ENCODE results near the gene ZNF385D. TPM values are rescaled to one million over a fixed set of nuclear protein-coding genes. Genes with fewer than 3 reads are reported as not detected.

ZNF385D gene
- total RNA-seq, 1 experiment from 2014 or later, result 13.0 TPM

DNA sequence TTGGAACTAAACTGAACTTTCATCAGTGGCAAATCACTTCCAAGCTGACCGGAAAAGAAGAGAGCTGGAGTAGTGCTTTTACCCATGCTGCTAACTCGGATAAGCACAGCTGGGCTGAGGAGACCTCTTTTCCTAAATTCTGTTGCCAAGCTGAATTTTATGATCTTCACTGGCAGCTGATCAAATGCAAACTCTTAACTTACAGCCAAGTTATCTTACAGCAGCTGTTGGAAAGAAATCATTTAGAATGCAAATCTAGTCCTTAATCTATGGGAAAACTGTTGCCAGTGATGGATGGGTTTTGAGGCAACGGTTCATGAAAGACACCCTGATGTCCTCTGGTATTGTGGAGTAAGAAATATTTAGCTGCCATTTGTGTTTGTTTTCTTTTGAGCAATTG is 216.5 kb downstream of the ZNF385D start:
- ATAC-seq (no peak), DNase-seq (ENCODE audit: low read depth, low spot score) (no peak)
- in situ Hi-C loops (cut with HindIII; ENCODE audit: low pct_unique_long_range_greater_than_20kb, low sequenced_read_pairs) (no loop called here), intact Hi-C loops (cut with micrococcal nuclease; ENCODE audit: unreplicated experiment) (no loop called here)
- ChIA-PET CTCF (no interaction called here), POLR2A (no interaction called here)
- Histone ChIP-seq H3K4me3 (ENCODE audit: low read depth in 2 of 2, low read length in 2 of 2) (no peak overlapping the region), H3K9me3 (ENCODE audit: control insufficient read depth, insufficient read depth, low read depth, low read length) (no peaks in the 10 kb centered on the region), H3K27ac (ENCODE audit: low read length) (no peak overlapping the region), H3K4me1 (ENCODE audit: control insufficient read depth, insufficient read depth, low read length) (no peaks in the 10 kb centered on the region), H3K27me3 (ENCODE audit: control insufficient read depth, insufficient read depth, low read length) (no peaks in the 10 kb centered on the region), H3K36me3 (ENCODE audit: control insufficient read depth, insufficient read depth, low read length) (no peaks in the 10 kb centered on the region)
- no TSS peak for BruUV-seq (replicated peaks)
- TF ChIP-seq POLR2AphosphoS5 (IDR thresholded peaks at IDR 0.05; ENCODE audit: low read depth, low read length), result no peak
- TF ChIP-seq TCF7L2 (IDR thresholded peaks at IDR 0.05; ENCODE audit: low read depth, low read length), result no peak
- TF ChIP-seq, protein P1, sequence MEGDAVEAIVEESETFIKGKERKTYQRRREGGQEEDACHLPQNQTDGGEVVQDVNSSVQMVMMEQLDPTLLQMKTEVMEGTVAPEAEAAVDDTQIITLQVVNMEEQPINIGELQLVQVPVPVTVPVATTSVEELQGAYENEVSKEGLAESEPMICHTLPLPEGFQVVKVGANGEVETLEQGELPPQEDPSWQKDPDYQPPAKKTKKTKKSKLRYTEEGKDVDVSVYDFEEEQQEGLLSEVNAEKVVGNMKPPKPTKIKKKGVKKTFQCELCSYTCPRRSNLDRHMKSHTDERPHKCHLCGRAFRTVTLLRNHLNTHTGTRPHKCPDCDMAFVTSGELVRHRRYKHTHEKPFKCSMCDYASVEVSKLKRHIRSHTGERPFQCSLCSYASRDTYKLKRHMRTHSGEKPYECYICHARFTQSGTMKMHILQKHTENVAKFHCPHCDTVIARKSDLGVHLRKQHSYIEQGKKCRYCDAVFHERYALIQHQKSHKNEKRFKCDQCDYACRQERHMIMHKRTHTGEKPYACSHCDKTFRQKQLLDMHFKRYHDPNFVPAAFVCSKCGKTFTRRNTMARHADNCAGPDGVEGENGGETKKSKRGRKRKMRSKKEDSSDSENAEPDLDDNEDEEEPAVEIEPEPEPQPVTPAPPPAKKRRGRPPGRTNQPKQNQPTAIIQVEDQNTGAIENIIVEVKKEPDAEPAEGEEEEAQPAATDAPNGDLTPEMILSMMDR (IDR thresholded peaks at IDR 0.05), result no peak
- TF ChIP-seq, protein P2, sequence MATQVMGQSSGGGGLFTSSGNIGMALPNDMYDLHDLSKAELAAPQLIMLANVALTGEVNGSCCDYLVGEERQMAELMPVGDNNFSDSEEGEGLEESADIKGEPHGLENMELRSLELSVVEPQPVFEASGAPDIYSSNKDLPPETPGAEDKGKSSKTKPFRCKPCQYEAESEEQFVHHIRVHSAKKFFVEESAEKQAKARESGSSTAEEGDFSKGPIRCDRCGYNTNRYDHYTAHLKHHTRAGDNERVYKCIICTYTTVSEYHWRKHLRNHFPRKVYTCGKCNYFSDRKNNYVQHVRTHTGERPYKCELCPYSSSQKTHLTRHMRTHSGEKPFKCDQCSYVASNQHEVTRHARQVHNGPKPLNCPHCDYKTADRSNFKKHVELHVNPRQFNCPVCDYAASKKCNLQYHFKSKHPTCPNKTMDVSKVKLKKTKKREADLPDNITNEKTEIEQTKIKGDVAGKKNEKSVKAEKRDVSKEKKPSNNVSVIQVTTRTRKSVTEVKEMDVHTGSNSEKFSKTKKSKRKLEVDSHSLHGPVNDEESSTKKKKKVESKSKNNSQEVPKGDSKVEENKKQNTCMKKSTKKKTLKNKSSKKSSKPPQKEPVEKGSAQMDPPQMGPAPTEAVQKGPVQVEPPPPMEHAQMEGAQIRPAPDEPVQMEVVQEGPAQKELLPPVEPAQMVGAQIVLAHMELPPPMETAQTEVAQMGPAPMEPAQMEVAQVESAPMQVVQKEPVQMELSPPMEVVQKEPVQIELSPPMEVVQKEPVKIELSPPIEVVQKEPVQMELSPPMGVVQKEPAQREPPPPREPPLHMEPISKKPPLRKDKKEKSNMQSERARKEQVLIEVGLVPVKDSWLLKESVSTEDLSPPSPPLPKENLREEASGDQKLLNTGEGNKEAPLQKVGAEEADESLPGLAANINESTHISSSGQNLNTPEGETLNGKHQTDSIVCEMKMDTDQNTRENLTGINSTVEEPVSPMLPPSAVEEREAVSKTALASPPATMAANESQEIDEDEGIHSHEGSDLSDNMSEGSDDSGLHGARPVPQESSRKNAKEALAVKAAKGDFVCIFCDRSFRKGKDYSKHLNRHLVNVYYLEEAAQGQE (IDR thresholded peaks at IDR 0.05; ENCODE audit: insufficient read depth in 1 of 2, low read depth in 2 of 2, low read length in 1 of 2), result no peak
- TF ChIP-seq SIN3A (IDR thresholded peaks at IDR 0.05; ENCODE audit: borderline replicate concordance, insufficient read depth, low read depth, low read length), result no peak

DNA sequence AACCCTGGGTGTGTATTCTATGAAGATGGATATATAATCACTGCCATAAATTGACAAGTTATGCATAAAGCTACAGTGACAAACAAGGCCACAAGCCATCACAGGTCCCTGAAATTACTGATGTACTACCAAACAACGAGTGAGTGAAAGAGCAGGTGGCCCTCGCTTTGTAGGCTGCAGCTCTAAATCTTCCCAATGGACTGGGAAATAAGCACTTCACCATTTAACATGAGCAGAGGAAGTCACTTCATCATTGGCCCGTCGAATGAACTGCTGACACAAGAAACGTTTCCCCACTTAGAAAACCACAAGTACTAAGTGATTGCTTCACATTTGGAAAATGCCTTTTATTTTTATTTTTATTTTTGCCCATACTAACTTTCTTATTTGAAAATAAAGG is 218.0 kb downstream of the ZNF385D start:
- H3K9me3 ChIP-seq (ENCODE audit: control insufficient read depth, insufficient read depth, low read depth, low read length), result no peaks in the 10 kb centered on the region
- no TSS peak for BruUV-seq (replicated peaks)
- H3K36me3 ChIP-seq (ENCODE audit: control insufficient read depth, insufficient read depth, low read length), result no peaks in the 10 kb centered on the region
- ChIA-PET POLR2A (no interaction called here), CTCF (no interaction called here)
- intact Hi-C loops (cut with micrococcal nuclease; ENCODE audit: unreplicated experiment), result no loop called here
- H3K27me3 ChIP-seq (ENCODE audit: control insufficient read depth, insufficient read depth, low read length), result no peaks in the 10 kb centered on the region
- no peaks in the 10 kb centered on the region for H3K4me1 ChIP-seq (ENCODE audit: control insufficient read depth, insufficient read depth, low read length)
- DNase-seq (ENCODE audit: low read depth, low spot score) (no peak), ATAC-seq (no peak)
- in situ Hi-C loops (cut with HindIII; ENCODE audit: low pct_unique_long_range_greater_than_20kb, low sequenced_read_pairs), result no loop called here
- TF ChIP-seq POLR2AphosphoS5 (IDR thresholded peaks at IDR 0.05; ENCODE audit: low read depth, low read length), result no peak
- TF ChIP-seq TCF7L2 (IDR thresholded peaks at IDR 0.05; ENCODE audit: low read depth, low read length), result no peak
- TF ChIP-seq, protein P2 (IDR thresholded peaks at IDR 0.05; ENCODE audit: insufficient read depth in 1 of 2, low read depth in 2 of 2, low read length in 1 of 2), result no peak
- no peak for TF ChIP-seq SIN3A (IDR thresholded peaks at IDR 0.05; ENCODE audit: borderline replicate concordance, insufficient read depth, low read depth, low read length)
- TF ChIP-seq, protein P1 (IDR thresholded peaks at IDR 0.05), result no peak
- H3K4me3 ChIP-seq (ENCODE audit: low read depth in 2 of 2, low read length in 2 of 2), result no peak overlapping the region
- no peak overlapping the region for H3K27ac ChIP-seq (ENCODE audit: low read length)
